HG03066 (cell line): ENCODE results near the gene RAB28.

Experiments
- ATAC-seq: cut with Tn5 transposase; IDR thresholded peaks from one replicate; pipeline ENCODE4 v1.9.1; 2021; ENCODE audit warnings: low read depth; ENCODE audit not compliant: unreplicated experiment

The RAB28 gene

DNA sequence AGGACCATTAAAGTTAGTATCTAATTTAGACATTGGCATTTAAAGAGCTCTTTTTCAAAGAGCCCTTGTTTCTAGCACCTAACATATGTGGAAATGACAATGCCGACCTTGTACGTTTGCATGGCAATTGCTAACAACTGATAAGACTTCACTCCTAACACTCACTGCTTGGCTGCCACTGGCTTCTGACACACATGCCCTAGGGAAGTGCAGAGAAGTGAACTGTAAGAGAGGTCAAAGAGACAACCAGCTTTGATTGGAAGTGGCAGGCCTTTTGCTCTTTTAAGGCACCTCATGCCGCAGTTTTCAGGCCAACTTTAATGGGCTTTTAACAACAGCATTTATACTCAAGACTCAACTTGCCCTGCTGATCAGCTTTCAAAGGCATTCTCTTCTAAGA lies 158.4 kb downstream of the RAB28 start:
- no peak for ATAC-seq

DNA sequence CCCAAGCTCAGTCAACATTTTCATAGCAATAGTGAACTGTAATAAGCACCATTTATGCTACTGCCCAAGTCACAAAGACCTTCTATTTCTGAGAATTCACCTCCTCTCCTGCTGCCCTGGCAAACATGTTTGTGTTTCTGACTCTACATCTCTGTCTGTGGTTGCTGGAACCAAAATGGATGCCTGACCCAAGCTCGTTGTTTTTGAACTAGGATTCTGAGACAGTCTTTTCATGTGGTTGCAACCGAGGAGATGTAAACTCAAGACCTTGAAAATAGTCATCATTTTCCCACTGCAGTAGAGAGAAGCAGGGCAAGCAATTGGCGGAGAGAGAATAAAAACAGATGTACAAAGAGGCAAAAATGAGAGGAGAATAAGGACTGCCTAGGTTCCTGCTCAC lies 160.2 kb downstream of the RAB28 start:
- ATAC-seq, result no peak

DNA sequence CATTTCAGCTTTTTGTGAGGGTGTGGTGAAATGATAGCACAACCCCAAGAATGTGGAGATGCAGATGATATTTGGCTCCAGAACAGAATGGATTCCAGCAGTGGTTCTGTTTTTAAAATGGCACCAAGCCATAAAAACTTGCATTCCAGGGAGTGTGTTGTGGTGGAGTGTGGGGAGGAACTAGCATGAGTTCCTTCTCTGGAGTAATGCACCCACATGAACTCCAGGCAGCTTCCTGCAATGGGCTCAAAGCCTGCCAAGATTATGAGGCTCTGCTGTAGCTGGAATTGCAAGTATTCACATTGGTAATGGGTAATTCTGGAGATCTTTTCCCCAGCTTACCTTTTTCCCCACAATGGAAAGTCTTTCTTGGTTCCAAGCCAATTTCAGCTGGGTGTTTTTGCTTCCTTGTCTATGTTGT lies 161.4 kb downstream of the RAB28 start:
- ATAC-seq, result no peak
